Measurements from ENCODE around the gene DIPK1A. TPM values are rescaled to one million over a fixed set of nuclear protein-coding genes. Genes with fewer than 3 reads are reported as not detected.

DIPK1A gene
- total and polyA plus RNA-seq, 12 donors, result 0.91 to 10.2 (median 3.0) TPM

DNA sequence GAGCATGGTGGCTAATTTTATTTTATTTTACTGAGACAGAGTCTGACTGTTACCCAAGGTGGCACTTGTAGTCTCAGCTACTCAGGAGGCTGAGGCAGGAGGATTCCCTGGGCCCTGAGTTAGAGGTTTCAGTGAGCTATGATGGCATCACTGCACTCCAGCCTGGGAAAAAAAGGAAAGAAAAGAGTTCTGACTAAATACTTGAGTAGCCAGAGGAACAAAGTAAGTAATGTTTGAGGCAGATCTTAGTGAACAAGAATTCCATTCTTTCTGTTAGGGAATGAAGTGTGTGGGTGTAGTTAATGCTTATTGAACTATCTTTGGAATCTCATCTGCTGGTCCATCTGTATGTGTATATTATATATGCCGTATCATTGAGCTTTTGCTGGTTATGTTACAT lies 163.3 kb downstream of the DIPK1A start:
- Histone ChIP-seq H3K27me3 (no peaks in the 10 kb centered on the region), H3K4me3 (no peak overlapping the region), H3K36me3 (replicated peaks in 1 of 2) (no peaks in the 10 kb centered on the region), H3K9me3 (replicated peaks in 1 of 3) (no peaks in the 10 kb centered on the region), H3K27ac (no peak overlapping the region), H3K4me1 (replicated peaks in 1 of 2) (no peaks in the 10 kb centered on the region)
- DNase-seq, result no peak
- intact Hi-C loops (cut with DNase I), result no loop called here
- TF ChIP-seq, protein P1, sequence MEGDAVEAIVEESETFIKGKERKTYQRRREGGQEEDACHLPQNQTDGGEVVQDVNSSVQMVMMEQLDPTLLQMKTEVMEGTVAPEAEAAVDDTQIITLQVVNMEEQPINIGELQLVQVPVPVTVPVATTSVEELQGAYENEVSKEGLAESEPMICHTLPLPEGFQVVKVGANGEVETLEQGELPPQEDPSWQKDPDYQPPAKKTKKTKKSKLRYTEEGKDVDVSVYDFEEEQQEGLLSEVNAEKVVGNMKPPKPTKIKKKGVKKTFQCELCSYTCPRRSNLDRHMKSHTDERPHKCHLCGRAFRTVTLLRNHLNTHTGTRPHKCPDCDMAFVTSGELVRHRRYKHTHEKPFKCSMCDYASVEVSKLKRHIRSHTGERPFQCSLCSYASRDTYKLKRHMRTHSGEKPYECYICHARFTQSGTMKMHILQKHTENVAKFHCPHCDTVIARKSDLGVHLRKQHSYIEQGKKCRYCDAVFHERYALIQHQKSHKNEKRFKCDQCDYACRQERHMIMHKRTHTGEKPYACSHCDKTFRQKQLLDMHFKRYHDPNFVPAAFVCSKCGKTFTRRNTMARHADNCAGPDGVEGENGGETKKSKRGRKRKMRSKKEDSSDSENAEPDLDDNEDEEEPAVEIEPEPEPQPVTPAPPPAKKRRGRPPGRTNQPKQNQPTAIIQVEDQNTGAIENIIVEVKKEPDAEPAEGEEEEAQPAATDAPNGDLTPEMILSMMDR (IDR thresholded peaks at IDR 0.05), result no peak
- no peak for TF ChIP-seq POLR2A (IDR thresholded peaks at IDR 0.05)
- WGBS, 4 donors, result 66 to 82% (median 74%) methylated on average over 1 of the region's 1 CpG

DNA sequence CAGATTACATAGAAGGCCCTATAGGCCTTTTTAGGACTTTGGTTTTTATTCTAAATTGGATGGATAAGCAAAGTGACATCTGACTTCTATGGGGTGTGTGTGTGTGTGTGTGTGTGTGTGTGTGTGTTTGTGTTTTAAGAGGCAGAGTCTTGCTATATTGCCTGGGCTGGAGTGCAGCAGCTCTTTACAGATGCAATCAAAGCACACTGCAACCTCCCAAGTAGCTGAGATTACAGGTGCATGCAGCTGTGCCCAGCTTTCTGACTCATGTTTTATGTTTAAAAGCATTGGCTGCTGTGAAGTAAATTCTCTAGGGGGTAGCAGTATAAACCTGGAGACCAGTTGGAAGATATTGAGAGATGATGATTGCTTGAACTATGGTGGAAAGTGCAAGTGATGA lies 164.0 kb downstream of the DIPK1A start:
- Histone ChIP-seq H3K4me3 (no peak overlapping the region), H3K36me3 (replicated peaks in 1 of 2) (no peaks in the 10 kb centered on the region), H3K27me3 (no peaks in the 10 kb centered on the region), H3K27ac (no peak overlapping the region), H3K9me3 (replicated peaks in 1 of 3) (no peaks in the 10 kb centered on the region), H3K4me1 (replicated peaks in 1 of 2) (no peaks in the 10 kb centered on the region)
- DNase-seq, result no peak
- no peak for TF ChIP-seq POLR2A (IDR thresholded peaks at IDR 0.05)
- TF ChIP-seq, protein P1 (IDR thresholded peaks at IDR 0.05), result no peak
- intact Hi-C loops (cut with DNase I), result no loop called here

DNA sequence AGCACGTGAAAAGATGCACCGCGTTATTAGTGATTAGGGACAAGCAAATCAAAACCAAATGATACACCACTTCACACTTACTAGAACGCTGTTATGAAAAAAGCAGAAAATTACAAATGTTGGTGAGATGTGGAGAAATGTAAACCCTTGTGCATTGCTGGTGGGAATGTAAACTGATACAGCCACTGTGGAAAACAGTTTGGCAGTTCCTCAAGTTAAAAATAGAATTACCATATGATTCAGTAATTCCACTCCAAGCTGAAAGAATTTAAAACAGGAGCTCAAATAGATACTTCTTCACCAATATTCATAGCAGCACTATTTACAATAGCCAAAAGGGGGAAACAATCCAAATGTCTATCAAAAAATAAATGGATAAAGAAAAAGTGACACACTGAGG lies 166.1 kb downstream of the DIPK1A start:
- H3K27me3 ChIP-seq, result no peaks in the 10 kb centered on the region
- no peak overlapping the region for H3K27ac ChIP-seq
- DNase-seq, result no peak
- WGBS, 4 donors, result 85 to 97% (median 93%) methylated on average over 4 of the region's 4 CpGs
- intact Hi-C loops (cut with DNase I), result no loop called here
- no peaks in the 10 kb centered on the region for H3K9me3 ChIP-seq (replicated peaks in 1 of 3)
- no peak overlapping the region for H3K4me3 ChIP-seq
- H3K36me3 ChIP-seq (replicated peaks in 1 of 2), result no peaks in the 10 kb centered on the region
- no peak for TF ChIP-seq POLR2A (IDR thresholded peaks at IDR 0.05)
- TF ChIP-seq, protein P1 (IDR thresholded peaks at IDR 0.05), result no peak
- no peaks in the 10 kb centered on the region for H3K4me1 ChIP-seq (replicated peaks in 1 of 2)

DNA sequence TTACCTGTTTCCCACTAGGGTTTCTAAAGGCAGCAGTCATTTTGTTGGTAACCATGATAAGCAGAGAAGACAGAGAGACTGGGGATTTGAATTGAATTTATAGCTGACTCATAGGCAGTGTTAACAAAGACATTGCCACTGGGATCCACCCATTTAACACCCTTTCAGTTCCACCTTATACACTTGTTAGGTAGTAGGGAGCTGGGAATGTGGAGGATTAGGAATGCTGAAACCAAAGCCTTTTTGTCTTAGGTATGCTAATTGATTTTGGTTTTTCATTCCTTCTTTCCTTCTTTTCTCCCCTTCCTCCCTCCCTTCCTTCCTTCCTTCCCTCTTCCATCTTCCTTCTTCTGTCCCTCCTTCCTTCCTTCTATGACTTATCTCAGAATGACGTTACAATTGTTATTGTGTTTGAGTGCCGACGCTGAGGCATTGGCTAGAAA lies 168.9 kb downstream of the DIPK1A start:
- Histone ChIP-seq H3K27ac (no peak overlapping the region), H3K27me3 (no peaks in the 10 kb centered on the region), H3K4me3 (no peak overlapping the region), H3K9me3 (replicated peaks in 1 of 3) (no peaks in the 10 kb centered on the region), H3K36me3 (replicated peaks in 1 of 2) (no peaks in the 10 kb centered on the region), H3K4me1 (replicated peaks in 1 of 2) (no peaks in the 10 kb centered on the region)
- DNase-seq, result no peak
- 68 to 83% (median 78%) methylated on average over 3 of the region's 3 CpGs for WGBS, 4 donors
- intact Hi-C loops (cut with DNase I), result no loop called here
- TF ChIP-seq, protein P1 (IDR thresholded peaks at IDR 0.05), result no peak
- TF ChIP-seq POLR2A (IDR thresholded peaks at IDR 0.05), result no peak

Small RNA genes within 50 kb of the gene (small RNA-seq; reads per million reads assigned to genes)
- gene RF00432 (0 reads per million in 2 donors), gene RN7SL692P (0 reads per million in 2 donors), gene RNU6-210P (0 reads per million in 2 donors), gene RNU6-970P (0 reads per million in 2 donors), gene SNORA66 (12.2 to 48.7 reads per million in 2 donors), gene SNORD21 (0 reads per million in 2 donors)

Other genes with a start within 250 kb of the DIPK1A start
- gene EVI5, start 176.4 kb downstream of the DIPK1A start, total RNA-seq, result 10 to 100 TPM; 33.0 to 63.1 (median 48.9) TPM
- 10 to 100 TPM in 1 of 3 donors, 1 to 10 TPM in 2; 3.6 to 16.4 (median 8.8) TPM for gene EVI5, start 176.4 kb downstream of the DIPK1A start, polyA plus RNA-seq
- gene RPL5, start 129.4 kb downstream of the DIPK1A start, total RNA-seq, result 1,000 to 10,000 TPM in 5 of 9 donors, 100 to 1,000 TPM in 4; 659 to 1,858 (median 1,011) TPM
- gene RPL5, start 129.4 kb downstream of the DIPK1A start, polyA plus RNA-seq, result 1,000 to 10,000 TPM; 1,376 to 5,145 (median 2,079) TPM
- gene MTF2, start 117.8 kb upstream of the DIPK1A start, total RNA-seq, result 10 to 100 TPM in 7 of 9 donors, 1 to 10 TPM in 2; 4.6 to 62.7 (median 23.4) TPM
- gene MTF2, start 117.8 kb upstream of the DIPK1A start, polyA plus RNA-seq, result 10 to 100 TPM; 14.1 to 21.2 (median 17.7) TPM
- 100 to 1,000 TPM in 2 of 9 donors, 10 to 100 TPM in 7; 31.8 to 172 (median 86.0) TPM for gene TMED5, start 219.0 kb upstream of the DIPK1A start, total RNA-seq
- gene TMED5, start 219.0 kb upstream of the DIPK1A start, polyA plus RNA-seq, result 100 to 1,000 TPM in 1 of 3 donors, 1 to 10 TPM in 2; 8.5 to 181 (median 8.8) TPM
- 10 to 100 TPM in 1 of 9 donors, 1 to 10 TPM in 8; 1.4 to 15.4 (median 3.5) TPM for gene CCDC18, start 219.3 kb upstream of the DIPK1A start, total RNA-seq
- 1 to 10 TPM; 4.4 to 9.9 (median 6.2) TPM for gene CCDC18, start 219.3 kb upstream of the DIPK1A start, polyA plus RNA-seq

Measured in adrenal gland (tissue), 12 donors.